ENCODE results near the gene WDR88.

- TF ChIP-seq CTCF (conservative IDR thresholded peaks at IDR 0.05; ENCODE audit: low read length): no peak
- TF ChIP-seq EZH2phosphoT487 (IDR thresholded peaks at IDR 0.05; ENCODE audit: borderline replicate concordance, low read depth, low read length): no peak
These were observed 29.0 kb upstream of the WDR88 start for GRCh38 chr19:33102893-33103292.

Measured in OCI-LY7 (cell line).